ENCODE measurements around the gene MZF1. TPM values are rescaled to one million over a fixed set of nuclear protein-coding genes. Genes with fewer than 3 reads are reported as not detected.

Gene MZF1
- total and polyA plus RNA-seq, 9 of the 15 experiments (the other 6 are each of a cell fraction or from before 2014, with no cell fraction given): 0.31 to 29.3 (median 11.5) TPM

DNA sequence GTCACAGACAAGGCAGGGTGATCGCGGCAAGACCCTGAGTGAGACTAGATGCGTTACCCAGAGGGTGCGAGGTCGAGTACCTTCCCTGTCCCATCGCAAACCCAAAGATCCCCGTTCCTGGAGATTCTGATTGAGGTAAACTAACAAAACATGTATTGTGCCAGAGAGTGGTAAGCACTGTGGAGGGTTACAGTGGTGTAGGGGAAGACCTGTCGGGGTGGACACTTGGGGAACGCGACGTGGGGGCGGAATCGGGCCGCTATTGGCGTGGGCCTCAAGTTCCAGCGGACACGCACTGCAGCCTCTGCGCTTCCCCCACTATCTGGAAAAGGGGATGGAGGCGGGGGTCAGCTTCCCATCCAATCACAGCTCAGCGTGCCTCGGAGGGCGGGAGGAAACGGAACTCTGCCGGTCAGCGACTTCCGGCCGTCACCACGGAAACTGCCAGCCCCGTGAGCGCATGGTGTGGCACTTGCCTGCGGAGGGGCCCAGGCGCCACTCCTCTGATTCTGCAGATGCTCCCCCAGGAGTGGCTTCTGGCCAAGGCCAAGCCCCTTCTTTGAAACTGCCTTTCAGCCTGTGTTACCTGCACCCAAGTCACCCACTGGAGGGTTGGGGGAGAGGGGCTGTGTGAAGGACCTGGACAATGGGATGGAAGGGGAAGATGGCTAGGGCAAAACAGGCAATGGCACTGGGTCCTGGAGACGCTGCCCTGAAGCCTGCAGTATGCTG, 13.7 kb downstream of the MZF1 start (continued):
- TF ChIP-seq TEAD4 (IDR thresholded peaks at IDR 0.05; ENCODE audit: low read length): no peak; the same call in 1 of the 2 replicates
- no peak for TF ChIP-seq TEAD4 (CRISPR knock-in tag; IDR thresholded peaks at IDR 0.05; ENCODE audit: borderline replicate concordance)
- no peak for TF ChIP-seq NONO (IDR thresholded peaks at IDR 0.05; ENCODE audit: low read depth in 2 of 2, low read length in 1 of 2)
- no peak for TF ChIP-seq DDX20 (tag; IDR thresholded peaks at IDR 0.05; ENCODE audit: low read depth)
- TF ChIP-seq ILF3 (IDR thresholded peaks at IDR 0.05; ENCODE audit: borderline replicate concordance): no peak
- no peak for TF ChIP-seq EP300 (IDR thresholded peaks at IDR 0.05; ENCODE audit: low read length)
- no peak for TF ChIP-seq CREBBP (IDR thresholded peaks at IDR 0.05; ENCODE audit: low read depth, low read length)
- TF ChIP-seq FOXJ2 (tag; IDR thresholded peaks at IDR 0.05): peak; percentile 60; the same call in 1 of the 2 replicates
- no peak for TF ChIP-seq WHSC1 (IDR thresholded peaks at IDR 0.05; ENCODE audit: low read length)
- TF ChIP-seq PTBP1 (IDR thresholded peaks at IDR 0.05; ENCODE audit: low read depth, low read length): 0 out of 2 replicates have a peak, but pooled peaks have one; percentile 40
- TF ChIP-seq, protein P1, sequence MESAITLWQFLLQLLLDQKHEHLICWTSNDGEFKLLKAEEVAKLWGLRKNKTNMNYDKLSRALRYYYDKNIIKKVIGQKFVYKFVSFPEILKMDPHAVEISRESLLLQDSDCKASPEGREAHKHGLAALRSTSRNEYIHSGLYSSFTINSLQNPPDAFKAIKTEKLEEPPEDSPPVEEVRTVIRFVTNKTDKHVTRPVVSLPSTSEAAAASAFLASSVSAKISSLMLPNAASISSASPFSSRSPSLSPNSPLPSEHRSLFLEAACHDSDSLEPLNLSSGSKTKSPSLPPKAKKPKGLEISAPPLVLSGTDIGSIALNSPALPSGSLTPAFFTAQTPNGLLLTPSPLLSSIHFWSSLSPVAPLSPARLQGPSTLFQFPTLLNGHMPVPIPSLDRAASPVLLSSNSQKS (CRISPR knock-in tag; IDR thresholded peaks at IDR 0.05): no peak
- TF ChIP-seq SRSF7 (optimal IDR thresholded peaks at IDR 0.05; ENCODE audit: low read depth, low read length): no peak
- TF ChIP-seq, protein P2, sequence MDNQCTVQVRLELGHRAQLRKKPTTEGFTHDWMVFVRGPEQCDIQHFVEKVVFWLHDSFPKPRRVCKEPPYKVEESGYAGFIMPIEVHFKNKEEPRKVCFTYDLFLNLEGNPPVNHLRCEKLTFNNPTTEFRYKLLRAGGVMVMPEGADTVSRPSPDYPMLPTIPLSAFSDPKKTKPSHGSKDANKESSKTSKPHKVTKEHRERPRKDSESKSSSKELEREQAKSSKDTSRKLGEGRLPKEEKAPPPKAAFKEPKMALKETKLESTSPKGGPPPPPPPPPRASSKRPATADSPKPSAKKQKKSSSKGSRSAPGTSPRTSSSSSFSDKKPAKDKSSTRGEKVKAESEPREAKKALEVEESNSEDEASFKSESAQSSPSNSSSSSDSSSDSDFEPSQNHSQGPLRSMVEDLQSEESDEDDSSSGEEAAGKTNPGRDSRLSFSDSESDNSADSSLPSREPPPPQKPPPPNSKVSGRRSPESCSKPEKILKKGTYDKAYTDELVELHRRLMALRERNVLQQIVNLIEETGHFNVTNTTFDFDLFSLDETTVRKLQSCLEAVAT (IDR thresholded peaks at IDR 0.05): peak in 1 of 2 experiments; percentile 82; a peak in 2 of 4 replicates
- TF ChIP-seq ZC3H4 (CRISPR knock-in tag; IDR thresholded peaks at IDR 0.05; ENCODE audit: borderline replicate concordance): 0 out of 2 replicates have a peak, but pooled peaks have one; percentile 82
- 0 out of 2 replicates have a peak, but pooled peaks have one; percentile 55 for TF ChIP-seq ZNF197 (CRISPR knock-in tag; IDR thresholded peaks at IDR 0.05; ENCODE audit: low read depth)
- TF ChIP-seq SAP30 (IDR thresholded peaks at IDR 0.05; ENCODE audit: borderline replicate concordance, insufficient read depth, low read depth, low read length, poor library complexity, severe bottlenecking): peak; percentile 63
- no peak for TF ChIP-seq TCFL5 (CRISPR knock-in tag; conservative IDR thresholded peaks at IDR 0.05)
- TF ChIP-seq, protein P3, sequence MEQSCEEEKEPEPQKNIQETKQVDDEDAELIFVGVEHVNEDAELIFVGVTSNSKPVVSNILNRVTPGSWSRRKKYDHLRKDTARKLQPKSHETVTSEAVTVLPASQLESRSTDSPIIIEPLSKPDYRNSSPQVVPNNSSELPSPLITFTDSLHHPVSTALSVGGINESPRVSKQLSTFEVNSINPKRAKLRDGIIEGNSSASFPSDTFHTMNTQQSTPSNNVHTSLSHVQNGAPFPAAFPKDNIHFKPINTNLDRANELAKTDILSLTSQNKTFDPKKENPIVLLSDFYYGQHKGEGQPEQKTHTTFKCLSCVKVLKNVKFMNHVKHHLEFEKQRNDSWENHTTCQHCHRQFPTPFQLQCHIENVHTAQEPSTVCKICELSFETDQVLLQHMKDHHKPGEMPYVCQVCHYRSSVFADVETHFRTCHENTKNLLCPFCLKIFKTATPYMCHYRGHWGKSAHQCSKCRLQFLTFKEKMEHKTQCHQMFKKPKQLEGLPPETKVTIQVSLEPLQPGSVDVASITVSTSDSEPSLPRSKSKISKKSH (CRISPR knock-in tag; IDR thresholded peaks at IDR 0.05): no peak
- TF ChIP-seq ZNF766 (CRISPR knock-in tag; conservative IDR thresholded peaks at IDR 0.05): no peak
- peak; percentile 62 for TF ChIP-seq BRD9 (IDR thresholded peaks at IDR 0.05; ENCODE audit: low read depth, partially characterized antibody)
- peak; percentile 79 for TF ChIP-seq NR2C1 (IDR thresholded peaks at IDR 0.05)
- TF ChIP-seq NR2C1 (tag; IDR thresholded peaks at IDR 0.05): peak; percentile 78
- peak; percentile 55 for TF ChIP-seq JUND (IDR thresholded peaks at IDR 0.05; ENCODE audit: borderline replicate concordance, low read depth, low read length)
- peak; percentile 45; the same call in 2 of the 3 replicates for TF ChIP-seq JUND (tag; IDR thresholded peaks at IDR 0.05; ENCODE audit: borderline replicate concordance, low read depth, low read length)

All from K562 (cell line).